ENCODE results near the gene PRPS2.

- TF ChIP-seq CTCF (conservative IDR thresholded peaks at IDR 0.05; ENCODE audit: low read length) (no peak), EZH2phosphoT487 (IDR thresholded peaks at IDR 0.05; ENCODE audit: borderline replicate concordance) (no peak)
Measured at GRCh38 chrX:12844319-12844718, 53.1 kb downstream of the PRPS2 start.

All from Loucy (cell line).